Bronchial epithelial cell (primary cell): ENCODE measurements around the gene PTPN22. TPM values are rescaled to one million over a fixed set of nuclear protein-coding genes. Genes with fewer than 3 reads are reported as not detected.

Experiments used
- DNase-seq: peaks from one replicate; pipeline ENCODE4 v3.0.0-alpha.2; 2010; ENCODE audit warnings: low read depth
- FAIRE-seq: peaks from 2 replicates; lab custom pipeline; 2011; peaks lifted over from hg19 to GRCh38; lab: Jason Lieb, UNC
- H3K27me3 ChIP-seq: 2 replicates; pipeline ENCODE4 v1.5.1; 2011; ENCODE audit warnings: low read length; ENCODE audit not compliant: control insufficient read depth, insufficient read depth
- H3K36me3 ChIP-seq: 2 replicates; pipeline ENCODE4 v1.5.1; 2011; ENCODE audit warnings: low read length; ENCODE audit not compliant: control insufficient read depth, insufficient read depth
- H3K4me3 ChIP-seq: 2 replicates; pipeline ENCODE4 v1.5.1; 2011; ENCODE audit warnings: mild to moderate bottlenecking, low read depth, low read length, control low read depth
- CTCF ChIP-seq: IDR thresholded peaks from 2 replicates; pipeline ENCODE4 v1.5.1; 2011; ENCODE audit warnings: mild to moderate bottlenecking, moderate library complexity, low read length, control low read depth, inconsistent platforms; ENCODE audit not compliant: insufficient read depth, severe bottlenecking
- total RNA-seq: library from RNA; depleted of rRNA; stranded (reverse); fragments of >200 nt; gene quantifications from 2 replicates; pipeline ENCODE4 v1.2.1, GENCODE V29; 2014

PTPN22 gene
- total RNA-seq, 1 donor from 2014 or later, result under 0.01 TPM

- DNase-seq (no peak), FAIRE-seq (no peak)
- Histone ChIP-seq H3K4me3 (no peak overlapping the region), H3K27me3 (no peaks in the 10 kb centered on the region), H3K36me3 (peaks cover 2% of the 10 kb centered on the region)
- no peak for TF ChIP-seq CTCF
Measured at GRCh38 chr1:113893267-113893666, 21.8 kb upstream of the PTPN22 start.

DNA sequence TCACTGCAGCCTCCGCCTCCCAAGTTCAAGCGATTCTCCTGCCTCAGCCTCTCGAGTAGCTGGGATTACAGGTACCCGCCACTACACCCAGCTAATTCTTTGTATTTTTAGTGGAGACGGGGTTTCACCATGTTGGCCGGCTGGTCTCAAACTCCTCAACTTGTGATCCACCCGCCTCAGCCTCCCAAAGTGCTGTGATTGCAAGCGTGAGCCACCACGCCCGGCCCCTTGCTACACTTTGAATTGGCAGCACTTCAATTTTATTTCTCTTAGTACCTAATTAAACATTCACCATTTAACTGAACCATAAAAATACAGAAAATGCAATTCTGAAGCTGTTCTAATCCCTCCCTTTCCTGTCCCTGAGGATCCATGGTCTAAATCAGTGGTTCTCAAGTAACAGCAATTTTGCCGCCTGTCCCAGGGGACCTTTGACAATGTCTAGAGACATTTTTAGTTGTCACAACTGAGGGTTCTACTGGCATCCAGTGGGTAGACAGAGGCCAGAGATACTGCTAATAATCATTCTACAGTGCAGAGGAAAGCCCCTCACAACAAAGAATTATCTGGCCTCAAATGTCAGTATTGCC is 20.2 kb upstream of the PTPN22 start:
- no peak for TF ChIP-seq CTCF
- no peak for FAIRE-seq
- H3K36me3 ChIP-seq, result peaks cover 2% of the 10 kb centered on the region
- no peaks in the 10 kb centered on the region for H3K27me3 ChIP-seq
- no peak for DNase-seq
- no peak overlapping the region for H3K4me3 ChIP-seq

DNA sequence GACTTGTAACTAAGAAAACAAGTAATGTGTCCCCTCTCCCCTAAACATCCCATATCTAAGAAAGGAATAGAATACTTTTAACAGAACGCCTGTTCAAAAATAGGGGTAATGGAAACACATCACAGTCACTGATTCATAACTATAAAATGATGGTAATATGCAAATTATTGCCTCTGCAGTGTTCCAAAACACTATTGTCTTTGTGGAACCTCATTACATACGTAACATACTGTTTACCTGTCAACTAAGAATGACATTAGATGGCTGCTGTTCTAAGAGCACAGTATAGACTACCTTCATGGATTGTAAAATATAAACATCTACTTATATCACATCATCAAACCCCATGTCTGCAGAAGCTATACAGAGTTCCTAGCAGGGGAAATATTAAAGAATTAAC is 19.3 kb upstream of the PTPN22 start:
- H3K36me3 ChIP-seq, result peaks cover 2% of the 10 kb centered on the region
- FAIRE-seq (no peak), DNase-seq (no peak)
- no peak overlapping the region for H3K4me3 ChIP-seq
- no peak for TF ChIP-seq CTCF
- no peaks in the 10 kb centered on the region for H3K27me3 ChIP-seq

- no peak within 1 kb of the TSS for H3K4me3 ChIP-seq
- no peak for FAIRE-seq
Measured at GRCh38 chr1:113887402-113888175, 16.1 kb upstream of the PTPN22 start, which contains the start of gene BCL2L15. Gene BCL2L15 (minus strand): TSS chr1:113887581. CDS start chr1:113887375, 206 bp downstream.

More at GRCh38 chr1:113887402-113888175, 16.1 kb upstream of the PTPN22 start, which contains the start of gene BCL2L15:
- DNase-seq, result peak; percentile 32
- Histone ChIP-seq H3K36me3 (no peaks in the 10 kb centered on the region), H3K27me3 (no peaks in the 10 kb centered on the region)
- TF ChIP-seq CTCF, result no peak
